Mesodermal cell (in vitro differentiated cells): ENCODE measurements around the gene TNNT3.

Experiments
- H3K27ac ChIP-seq: 2 replicates; pipeline ENCODE4 v1.7.0; 2013; ENCODE audit warnings: mild to moderate bottlenecking, low read depth, low read length, moderate library complexity; ENCODE audit not compliant: severe bottlenecking
- H3K36me3 ChIP-seq: 2 replicates; pipeline ENCODE4 v1.7.1; 2013; ENCODE audit warnings: mild to moderate bottlenecking, low read length, moderate library complexity; ENCODE audit not compliant: control insufficient read depth, insufficient read depth
- H3K4me1 ChIP-seq: one replicate; pipeline ENCODE4 v1.7.1; 2013; ENCODE audit warnings: mild to moderate bottlenecking, low read length; ENCODE audit not compliant: insufficient read depth, control insufficient read depth, poor library complexity, severe bottlenecking
- H3K4me3 ChIP-seq: 2 replicates; pipeline ENCODE4 v1.7.0; 2013; ENCODE audit warnings: low read length, control low read depth, mild to moderate bottlenecking; ENCODE audit not compliant: insufficient read depth, poor library complexity, severe bottlenecking; ENCODE audit errors: extremely low read depth
- H3K9me3 ChIP-seq: 2 replicates; pipeline ENCODE4 v1.7.1; 2013; ENCODE audit warnings: mild to moderate bottlenecking, low read length, moderate library complexity; ENCODE audit not compliant: control insufficient read depth
- WGBS, 2 experiments: methylation state at CpG; one replicate each; pipeline ENCODE4 v1.1.5; 2013; ENCODE audit warnings: missing lambda C conversion rate in 2 of 2; ENCODE audit not compliant: insufficient coverage in 2 of 2; 5-methylcytosine and 5-hydroxymethylcytosine counted together

TNNT3 gene

DNA sequence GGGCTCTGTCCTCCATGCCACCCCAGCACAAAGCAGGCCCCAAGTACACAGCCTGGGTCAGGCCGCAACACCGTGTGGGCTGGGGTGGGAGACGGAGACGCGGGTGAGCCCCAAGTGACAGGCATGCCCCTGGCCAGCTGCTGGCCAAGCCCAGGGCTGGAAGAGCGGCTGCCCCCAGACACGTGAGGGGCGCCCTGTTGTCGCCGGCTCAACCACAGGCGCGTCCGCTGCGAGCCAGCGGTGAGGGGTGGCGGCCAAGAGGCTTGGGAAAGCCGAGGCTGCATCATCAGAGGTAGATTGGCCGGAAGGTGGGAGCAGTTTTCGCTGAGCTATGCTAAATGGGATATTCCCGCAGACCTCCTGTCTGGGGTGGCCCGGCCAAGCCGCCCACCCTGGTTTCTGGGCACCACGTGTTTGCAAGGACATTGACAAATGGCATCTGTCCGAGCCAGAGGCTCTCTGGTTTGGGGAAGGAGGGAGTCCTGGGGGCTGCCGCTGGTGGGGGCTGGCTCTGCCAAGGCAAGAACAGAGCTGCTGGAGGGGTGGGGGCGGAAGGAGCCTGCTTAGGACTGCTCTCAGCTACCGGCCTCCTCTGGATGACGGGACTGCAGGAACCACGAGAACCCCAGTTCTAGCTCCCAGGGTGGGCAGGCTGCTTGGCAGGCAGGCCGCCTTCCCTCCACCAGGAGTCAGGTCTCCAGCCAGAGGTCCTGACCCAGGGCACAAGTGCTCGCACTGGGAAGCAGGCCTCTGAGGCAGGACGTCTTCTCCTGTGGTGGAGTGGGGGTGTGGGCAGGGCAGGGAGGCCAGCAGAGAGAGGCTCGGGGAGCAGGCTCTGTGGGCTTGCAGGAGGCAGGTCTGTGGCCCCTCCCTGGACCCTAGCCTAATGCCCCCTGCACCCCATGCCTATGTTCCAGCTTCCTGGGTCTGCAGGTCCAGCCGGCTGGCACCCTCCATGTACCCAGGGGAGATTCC lies 28.4 kb upstream of the TNNT3 start:
- no peaks in the 10 kb centered on the region for H3K9me3 ChIP-seq
- no peaks in the 10 kb centered on the region for H3K4me1 ChIP-seq
- H3K4me3 ChIP-seq, result no peak overlapping the region
- no peaks in the 10 kb centered on the region for H3K36me3 ChIP-seq
- no peak overlapping the region for H3K27ac ChIP-seq
- 93 to 95% methylated on average over 31 to 32 of the region's 34 CpGs for WGBS, 2 experiments

DNA sequence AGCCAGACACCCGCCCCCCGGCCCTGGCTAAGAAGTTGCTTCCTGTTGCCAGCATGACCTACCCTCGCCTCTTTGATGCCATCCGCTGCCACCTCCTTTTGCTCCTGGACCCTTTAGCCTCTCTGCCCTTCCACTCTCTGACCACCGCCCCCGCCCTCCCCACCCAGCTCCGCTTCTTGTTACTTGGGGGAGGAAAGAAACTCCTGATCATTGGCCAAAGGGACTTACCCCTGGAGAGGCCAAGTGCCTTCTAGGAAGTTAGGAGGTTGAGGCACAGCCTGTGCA lies 27.7 kb upstream of the TNNT3 start, which contains the start of gene PRR33:
PRR33 (minus strand) TSS at position 65 of the 285 bp plus-strand sequence. CDS start 1,311 bp downstream, outside the sequence.
- 93 to 100% methylated on average over 1 to 3 of the region's 7 CpGs for WGBS, 2 experiments
- no peaks in the 10 kb centered on the region for H3K36me3 ChIP-seq
- no peaks in the 10 kb centered on the region for H3K9me3 ChIP-seq
- no peaks in the 10 kb centered on the region for H3K4me1 ChIP-seq
- H3K27ac ChIP-seq, result no peak within 1 kb of the TSS
- H3K4me3 ChIP-seq, result no peak within 1 kb of the TSS

DNA sequence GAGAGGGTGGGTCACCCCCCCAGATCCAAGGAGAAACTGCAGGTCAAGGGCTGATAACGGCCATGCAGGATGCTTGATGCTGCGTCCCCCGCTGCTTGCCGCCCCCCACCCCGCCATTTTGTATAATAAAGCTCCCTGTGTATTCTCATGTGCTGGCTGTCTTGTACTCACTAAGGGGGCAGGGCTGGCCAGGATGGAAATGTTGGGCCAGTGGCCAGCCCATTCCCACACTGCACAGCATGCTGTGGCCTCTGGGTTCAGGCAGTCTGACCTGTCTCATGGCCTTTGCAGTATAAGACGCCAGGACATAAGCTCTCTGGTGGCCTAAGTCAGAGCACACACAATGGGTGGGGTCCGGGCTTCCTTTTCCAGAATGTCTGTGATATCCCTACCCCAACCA lies 27.4 kb upstream of the TNNT3 start:
- no peak overlapping the region for H3K27ac ChIP-seq
- 88% methylated on average over 6 to 7 of the region's 7 CpGs for WGBS, 2 experiments
- H3K4me3 ChIP-seq, result no peak overlapping the region
- no peaks in the 10 kb centered on the region for H3K36me3 ChIP-seq
- no peaks in the 10 kb centered on the region for H3K4me1 ChIP-seq
- H3K9me3 ChIP-seq, result no peaks in the 10 kb centered on the region

DNA sequence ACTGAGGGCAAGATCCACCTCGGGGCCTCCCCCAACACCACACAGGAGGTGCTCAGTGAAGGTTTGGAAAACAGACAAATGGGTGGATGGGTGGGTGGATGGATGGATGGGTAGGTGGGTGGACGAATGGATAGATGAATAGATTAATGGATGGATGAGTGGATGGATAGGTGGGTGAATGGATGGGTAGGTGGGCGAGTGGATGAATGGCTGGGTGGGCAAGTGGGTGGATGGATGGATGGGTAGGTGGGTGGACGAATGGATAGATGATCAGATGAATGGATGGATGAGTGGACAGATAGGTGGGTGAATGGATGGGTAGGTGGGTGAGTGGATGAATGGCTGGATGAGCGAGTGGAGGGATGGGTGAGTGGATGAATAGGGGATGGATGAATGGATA lies 26.9 kb upstream of the TNNT3 start:
- Histone ChIP-seq H3K36me3 (no peaks in the 10 kb centered on the region), H3K9me3 (no peaks in the 10 kb centered on the region), H3K27ac (no peak overlapping the region), H3K4me1 (no peaks in the 10 kb centered on the region), H3K4me3 (no peak overlapping the region)
- WGBS, 2 experiments, result 66 to 83% methylated on average over 4 to 5 of the region's 5 CpGs

DNA sequence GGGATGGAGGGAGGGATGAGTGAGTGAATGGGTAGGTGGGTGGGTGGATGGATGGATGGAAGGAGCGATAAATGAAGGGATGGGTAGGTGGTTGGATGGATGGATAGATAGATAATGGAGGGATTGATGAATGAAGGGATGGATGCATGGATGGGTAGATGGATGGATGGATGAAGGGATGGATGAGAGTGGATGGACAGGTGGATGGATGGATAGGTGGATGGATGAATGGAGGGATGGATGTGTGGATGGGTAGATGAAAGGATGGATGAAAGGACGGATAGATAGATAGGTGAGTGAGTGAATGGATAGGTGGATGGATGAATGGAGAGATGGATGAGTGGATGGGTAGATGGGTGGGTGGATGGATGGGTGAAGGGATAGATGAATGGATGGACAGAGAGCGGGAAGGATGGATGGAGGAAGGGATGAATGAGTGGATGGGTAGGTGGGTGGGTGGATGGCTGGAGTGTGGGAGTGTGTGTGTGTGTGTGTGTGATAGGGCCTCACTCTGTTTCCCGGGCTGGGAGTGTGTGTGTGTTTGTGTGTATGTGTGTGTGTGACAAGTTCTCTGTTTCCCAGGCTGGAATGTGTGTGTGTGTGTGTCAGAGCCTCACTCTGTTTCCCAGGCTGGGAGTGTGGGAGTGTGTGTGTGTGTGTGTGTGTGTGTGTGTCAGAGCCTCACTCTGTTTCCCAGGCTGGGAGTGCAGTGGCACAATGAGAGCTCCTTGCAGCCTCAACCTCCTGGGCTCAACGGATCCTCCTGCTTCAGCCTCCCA lies 25.7 kb upstream of the TNNT3 start:
- H3K4me3 ChIP-seq, result no peak overlapping the region
- no peaks in the 10 kb centered on the region for H3K4me1 ChIP-seq
- no peak overlapping the region for H3K27ac ChIP-seq
- no peaks in the 10 kb centered on the region for H3K9me3 ChIP-seq
- 82 to 85% methylated on average over 4 of the region's 5 CpGs for WGBS, 2 experiments
- no peaks in the 10 kb centered on the region for H3K36me3 ChIP-seq

DNA sequence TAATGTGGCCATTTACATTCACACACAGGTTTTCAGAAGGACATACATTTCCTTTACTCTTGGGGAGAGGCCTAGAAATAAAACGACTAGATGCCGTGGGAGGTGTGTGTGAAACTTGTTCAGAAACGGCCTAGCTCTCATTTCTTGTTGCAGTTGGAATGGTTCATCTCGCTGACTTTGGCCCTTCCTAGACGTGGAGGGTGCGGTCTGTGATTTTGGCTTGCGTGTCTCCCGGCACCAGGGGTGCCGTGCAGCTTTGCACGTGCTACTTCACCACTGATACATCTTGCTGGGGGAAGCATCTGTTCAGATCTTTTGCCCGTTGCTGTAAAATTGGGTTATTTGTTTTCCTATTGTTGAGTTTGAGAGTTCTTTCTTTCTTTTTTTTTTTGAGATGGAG lies 24.7 kb upstream of the TNNT3 start:
- no peak overlapping the region for H3K27ac ChIP-seq
- WGBS, 2 experiments, result 95 to 96% methylated on average over 9 to 10 of the region's 11 CpGs
- no peaks in the 10 kb centered on the region for H3K4me1 ChIP-seq
- H3K36me3 ChIP-seq, result no peaks in the 10 kb centered on the region
- H3K4me3 ChIP-seq, result no peak overlapping the region
- no peaks in the 10 kb centered on the region for H3K9me3 ChIP-seq

DNA sequence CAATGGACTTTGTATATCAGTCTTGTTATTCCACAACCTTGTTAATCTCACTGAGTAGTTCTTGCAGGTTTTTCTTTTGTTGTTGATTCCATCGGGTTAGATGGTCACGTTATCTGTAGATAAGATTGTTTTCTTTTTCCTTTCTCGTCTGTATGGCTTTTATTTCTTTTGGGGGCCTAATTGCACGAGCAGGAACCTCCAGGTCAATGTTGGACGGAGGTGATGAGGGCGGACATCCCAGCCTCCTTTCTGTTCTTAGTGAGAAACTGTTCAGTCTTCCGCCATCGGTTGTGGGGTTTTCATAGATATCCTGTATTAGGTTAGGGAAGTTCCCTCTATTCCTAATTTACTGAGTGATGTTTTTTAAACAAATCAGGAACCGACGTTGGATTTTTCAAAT lies 23.0 kb upstream of the TNNT3 start:
- H3K36me3 ChIP-seq, result no peaks in the 10 kb centered on the region
- no peaks in the 10 kb centered on the region for H3K4me1 ChIP-seq
- 92 to 100% methylated on average over 3 to 7 of the region's 10 CpGs for WGBS, 2 experiments
- no peak overlapping the region for H3K4me3 ChIP-seq
- no peaks in the 10 kb centered on the region for H3K9me3 ChIP-seq
- H3K27ac ChIP-seq, result no peak overlapping the region

DNA sequence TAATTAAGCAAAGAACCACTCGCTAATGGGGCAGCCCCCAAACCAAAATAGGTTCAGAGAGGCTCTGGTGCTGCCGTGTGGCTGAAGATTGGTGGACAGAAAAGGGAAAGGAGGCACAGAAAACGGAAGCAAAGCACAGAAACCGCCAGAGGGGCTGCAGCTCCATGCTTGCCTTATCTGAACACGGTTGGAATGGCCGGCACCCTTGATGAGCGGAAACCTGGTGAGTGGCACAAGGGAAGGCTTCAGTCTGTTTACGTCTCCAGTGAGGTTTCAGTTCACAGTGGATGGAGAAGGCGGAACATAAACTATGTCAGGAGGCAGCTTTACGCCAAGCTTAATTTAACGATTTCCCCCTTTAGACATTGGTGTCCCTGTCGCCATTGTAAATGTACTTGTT lies 22.6 kb upstream of the TNNT3 start:
- 87 to 92% methylated on average over 12 of the region's 12 CpGs for WGBS, 2 experiments
- Histone ChIP-seq H3K4me1 (no peaks in the 10 kb centered on the region), H3K4me3 (no peak overlapping the region), H3K27ac (no peak overlapping the region), H3K36me3 (no peaks in the 10 kb centered on the region), H3K9me3 (no peaks in the 10 kb centered on the region)

DNA sequence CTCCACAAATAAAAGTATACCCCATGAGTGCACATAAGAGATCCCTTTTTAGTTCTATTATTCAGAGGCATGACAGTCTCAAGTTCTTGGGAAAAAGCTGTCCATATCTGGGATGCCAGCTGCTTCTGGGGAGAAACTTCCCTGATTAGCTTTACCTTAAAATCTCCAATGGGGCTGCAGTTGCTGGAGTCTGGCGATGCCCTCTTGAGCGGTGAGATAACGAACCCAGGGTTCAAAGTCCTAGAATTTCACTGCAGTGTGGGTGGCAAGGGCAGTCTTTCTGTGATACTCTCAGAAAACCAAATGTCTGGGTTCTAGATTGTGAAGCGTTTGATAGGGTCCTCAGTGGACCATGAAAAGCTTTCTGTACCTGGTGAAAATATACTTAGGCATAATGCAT lies 20.4 kb upstream of the TNNT3 start:
- 95 to 98% methylated on average over 4 of the region's 4 CpGs for WGBS, 2 experiments
- no peak overlapping the region for H3K4me3 ChIP-seq
- no peaks in the 10 kb centered on the region for H3K9me3 ChIP-seq
- H3K27ac ChIP-seq, result no peak overlapping the region
- H3K4me1 ChIP-seq, result no peaks in the 10 kb centered on the region
- H3K36me3 ChIP-seq, result no peaks in the 10 kb centered on the region

DNA sequence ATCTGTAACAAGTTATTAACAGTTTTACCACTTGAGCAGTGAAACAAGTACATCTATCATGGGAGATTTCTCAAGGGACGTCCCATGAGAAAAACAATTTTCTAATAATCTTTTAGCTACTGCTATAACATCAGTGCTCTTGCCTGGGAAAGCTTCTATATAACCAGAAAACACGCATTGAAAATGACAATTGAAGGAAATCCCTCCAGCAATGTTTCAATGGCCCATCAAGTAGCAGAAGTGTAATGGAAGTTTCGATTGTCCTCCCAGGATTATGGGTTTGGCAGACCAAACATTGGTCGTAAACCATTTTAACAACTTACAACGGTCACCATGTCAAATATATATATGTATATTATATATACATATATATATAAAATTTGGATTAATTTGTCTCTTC lies 19.8 kb upstream of the TNNT3 start:
- no peak overlapping the region for H3K4me3 ChIP-seq
- H3K27ac ChIP-seq, result no peak overlapping the region
- H3K9me3 ChIP-seq, result no peaks in the 10 kb centered on the region
- H3K4me1 ChIP-seq, result no peaks in the 10 kb centered on the region
- WGBS, 2 experiments, result 94% methylated on average over 2 of the region's 5 CpGs; no CpG with 5 or more reads in 1 of the 2 experiments
- no peaks in the 10 kb centered on the region for H3K36me3 ChIP-seq

DNA sequence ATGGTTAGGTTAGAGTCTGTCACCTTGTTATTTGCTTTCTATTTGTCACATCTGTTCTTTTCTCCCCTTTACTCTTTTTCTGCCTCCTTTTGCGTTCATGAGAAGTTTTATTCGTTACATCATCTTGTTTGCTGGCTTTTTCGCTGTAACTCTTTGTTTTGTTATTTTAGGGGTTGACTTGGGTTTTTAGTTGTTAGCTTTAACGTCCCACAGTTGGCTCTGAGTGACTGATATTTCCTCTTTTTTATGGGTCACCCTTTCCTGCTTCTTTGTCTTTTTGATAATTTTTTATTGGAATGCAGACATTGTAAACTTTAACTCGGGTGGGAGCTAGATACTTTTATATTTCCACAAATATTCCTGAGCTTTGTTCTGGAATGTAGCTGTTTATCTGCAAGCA lies 13.3 kb upstream of the TNNT3 start:
- Histone ChIP-seq H3K27ac (no peak overlapping the region), H3K9me3 (no peaks in the 10 kb centered on the region), H3K36me3 (no peaks in the 10 kb centered on the region), H3K4me1 (peaks cover 9% of the 10 kb centered on the region), H3K4me3 (no peak overlapping the region)
- WGBS, 2 experiments, result 68% methylated on average over 4 of the region's 5 CpGs; no CpG with 5 or more reads in 1 of the 2 experiments
